WTC11 (cell line): Measurements from ENCODE around the gene CNTLN. TPM values are rescaled to one million over a fixed set of nuclear protein-coding genes. Genes with fewer than 3 reads are reported as not detected.

ENCODE experiments used
- ATAC-seq: fragments of 200-7000 bp; cut with Tn5 transposase; 2 replicates; pipeline ENCODE4 v1.10.0; 2021; ENCODE audit warnings: mild to moderate bottlenecking, moderate library complexity
- CTCF ChIA-PET: fragments of 300-600 bp; sonication (Branson Sonifier 250); formaldehyde crosslinking; loops from one replicate; lab custom pipeline; 2021; ENCODE audit warnings: antibody characterized with exemption; lab: Charles Lee
- POLR2A ChIA-PET: fragments of 350-600 bp; sonication (Branson Sonifier 250); formaldehyde crosslinking; loops from one replicate; lab custom pipeline; 2021; ENCODE audit warnings: antibody characterized with exemption; lab: Charles Lee
- DNase-seq: peaks from one replicate; pipeline ENCODE4 v3.0.0; 2021; ENCODE audit warnings: low spot score
- H3K27ac Mint-ChIP-seq: 2 replicates; pipeline ENCODE4 v1.8.0; 2021; ENCODE audit warnings: mixed read lengths
- H3K27me3 Mint-ChIP-seq: 2 replicates; pipeline ENCODE4 v1.8.0; 2021; ENCODE audit warnings: low read depth, mild to moderate bottlenecking, moderate library complexity, mixed read lengths
- H3K36me3 Mint-ChIP-seq: 2 replicates; pipeline ENCODE4 v1.8.0; 2021; ENCODE audit warnings: mixed read lengths
- H3K4me1 Mint-ChIP-seq: 2 replicates; pipeline ENCODE4 v1.8.0; 2022; ENCODE audit warnings: mixed read lengths
- H3K4me3 Mint-ChIP-seq: 2 replicates; pipeline ENCODE4 v1.8.0; 2021; ENCODE audit warnings: mild to moderate bottlenecking, moderate library complexity, mixed read lengths
- H3K9me3 Mint-ChIP-seq: 2 replicates; pipeline ENCODE4 v1.8.0; 2021; ENCODE audit warnings: mixed read lengths
- ATF1 ChIP-seq: sonication (generic); formaldehyde crosslinking; IDR thresholded peaks from 2 replicates; pipeline ENCODE4 v1.8.1; 2023; ENCODE audit warnings: mild to moderate bottlenecking, moderate library complexity, missing genetic modification reagents
- ATF2 ChIP-seq: sonication (generic); formaldehyde crosslinking; IDR thresholded peaks from 2 replicates; pipeline ENCODE4 v1.8.1; 2022; ENCODE audit warnings: low read depth, missing genetic modification reagents, borderline replicate concordance
- CBFB ChIP-seq: sonication (generic); formaldehyde crosslinking; IDR thresholded peaks from 2 replicates; pipeline ENCODE4 v1.8.1; 2022; ENCODE audit warnings: mild to moderate bottlenecking, low read depth, missing genetic modification reagents
- CREB1 ChIP-seq: sonication (generic); formaldehyde crosslinking; IDR thresholded peaks from 2 replicates; pipeline ENCODE4 v1.8.0; 2023; ENCODE audit warnings: mild to moderate bottlenecking, missing genetic modification reagents
- CTCF ChIP-seq: fragments of 200-600 bp; IDR thresholded peaks from 2 replicates; pipeline ENCODE4 v1.8.0; 2022; ENCODE audit warnings: antibody characterized with exemption
- E2F4 ChIP-seq: sonication (generic); formaldehyde crosslinking; IDR thresholded peaks from 2 replicates; pipeline ENCODE4 v1.8.1; 2022; ENCODE audit warnings: low read depth, mild to moderate bottlenecking, moderate library complexity, missing genetic modification reagents, borderline replicate concordance
- FOXK1 ChIP-seq: sonication (generic); formaldehyde crosslinking; IDR thresholded peaks from 2 replicates; pipeline ENCODE4 v1.8.0; 2022; ENCODE audit warnings: mild to moderate bottlenecking, moderate library complexity, missing genetic modification reagents
- GRHL2 ChIP-seq: fragments of 250-450 bp; sonication (Bioruptor Pico); IDR thresholded peaks from 2 replicates; pipeline ENCODE4 v1.8.0; 2022; ENCODE audit warnings: mild to moderate bottlenecking, moderate library complexity; ENCODE audit not compliant: insufficient replicate concordance, severe bottlenecking
- HMGA2 ChIP-seq: fragments of 250-450 bp; sonication (Bioruptor Pico); IDR thresholded peaks from 2 replicates; pipeline ENCODE4 v1.4.0; 2021; ENCODE audit warnings: mild to moderate bottlenecking, moderate library complexity
- JAZF1 ChIP-seq: fragments of 250-450 bp; sonication (Bioruptor Pico); IDR thresholded peaks from 2 replicates; pipeline ENCODE4 v1.9.0; 2021; ENCODE audit warnings: moderate library complexity, mild to moderate bottlenecking, inconsistent platforms
- NR2C2 ChIP-seq: sonication (generic); formaldehyde crosslinking; IDR thresholded peaks from 2 replicates; pipeline ENCODE4 v1.8.0; 2022; ENCODE audit warnings: mild to moderate bottlenecking, missing genetic modification reagents
- RELA ChIP-seq: sonication (generic); formaldehyde crosslinking; IDR thresholded peaks from 2 replicates; pipeline ENCODE4 v1.8.1; 2022; ENCODE audit warnings: missing genetic modification reagents, mild to moderate bottlenecking, borderline replicate concordance
- SMAD3 ChIP-seq: sonication (generic); formaldehyde crosslinking; IDR thresholded peaks from 2 replicates; pipeline ENCODE4 v1.8.0; 2022; ENCODE audit warnings: missing genetic modification reagents, mild to moderate bottlenecking, borderline replicate concordance
- SMAD4 ChIP-seq: sonication (generic); formaldehyde crosslinking; IDR thresholded peaks from 2 replicates; pipeline ENCODE4 v1.8.0; 2022; ENCODE audit warnings: mild to moderate bottlenecking, missing genetic modification reagents
- SP1 ChIP-seq: sonication (generic); formaldehyde crosslinking; conservative IDR thresholded peaks from 2 replicates; pipeline ENCODE4 v1.8.1; 2022; ENCODE audit warnings: missing genetic modification reagents
- ZNF121 ChIP-seq: sonication (generic); formaldehyde crosslinking; IDR thresholded peaks from 2 replicates; pipeline ENCODE4 v1.8.0; 2023; ENCODE audit warnings: missing genetic modification reagents
- ZNF138 ChIP-seq: sonication (generic); formaldehyde crosslinking; conservative IDR thresholded peaks from 2 replicates; pipeline ENCODE4 v1.8.1; 2022; ENCODE audit warnings: mild to moderate bottlenecking, moderate library complexity, missing genetic modification reagents
- ZNF219 ChIP-seq: sonication (generic); formaldehyde crosslinking; IDR thresholded peaks from 2 replicates; pipeline ENCODE4 v1.8.0; 2023; ENCODE audit warnings: missing genetic modification reagents, mild to moderate bottlenecking, borderline replicate concordance
- ZNF232 ChIP-seq: sonication (generic); formaldehyde crosslinking; IDR thresholded peaks from 2 replicates; pipeline ENCODE4 v1.8.0; 2022; ENCODE audit warnings: mild to moderate bottlenecking, missing genetic modification reagents
- total RNA-seq: library from RNA; stranded (reverse); gene quantifications from 3 replicates; pipeline ENCODE4 v1.2.3, GENCODE V29; 2021
- TF ChIP-seq, protein P1 (sequence below): fragments of 250-450 bp; sonication (Bioruptor Pico); IDR thresholded peaks from 2 replicates; pipeline ENCODE4 v1.9.0; 2021; ENCODE audit warnings: mild to moderate bottlenecking, borderline replicate concordance
- TF ChIP-seq, protein P2 (sequence below): sonication (generic); formaldehyde crosslinking; IDR thresholded peaks from 2 replicates; pipeline ENCODE4 v1.8.1; 2022; ENCODE audit warnings: missing genetic modification reagents, borderline replicate concordance
- TF ChIP-seq, protein P3 (sequence below): fragments of 250-450 bp; sonication (Bioruptor Pico); conservative IDR thresholded peaks from 2 replicates; pipeline ENCODE4 v1.9.0; 2021; ENCODE audit warnings: mild to moderate bottlenecking
- TF ChIP-seq, protein P4 (sequence below): sonication (generic); formaldehyde crosslinking; IDR thresholded peaks from 2 replicates; pipeline ENCODE4 v1.8.0; 2022; ENCODE audit warnings: mild to moderate bottlenecking, missing genetic modification reagents

Gene CNTLN
- total RNA-seq, 1 experiment from 2014 or later: 13.4 TPM

GRCh38 chr9:17217272-17217671 lies 82.4 kb downstream of the CNTLN start:
- no peak for ATAC-seq
- H3K4me1 Mint-ChIP-seq: peaks cover 10% of the 10 kb centered on the region
- ChIA-PET POLR2A (no interaction called here), CTCF (no interaction called here)
- DNase-seq: no peak
- H3K4me3 Mint-ChIP-seq: no peak overlapping the region
- no peak overlapping the region for H3K27ac Mint-ChIP-seq
- peaks cover 24% of the 10 kb centered on the region for H3K9me3 Mint-ChIP-seq
- TF ChIP-seq ATF1 (CRISPR knock-in tag): no peak
- TF ChIP-seq, protein P1, sequence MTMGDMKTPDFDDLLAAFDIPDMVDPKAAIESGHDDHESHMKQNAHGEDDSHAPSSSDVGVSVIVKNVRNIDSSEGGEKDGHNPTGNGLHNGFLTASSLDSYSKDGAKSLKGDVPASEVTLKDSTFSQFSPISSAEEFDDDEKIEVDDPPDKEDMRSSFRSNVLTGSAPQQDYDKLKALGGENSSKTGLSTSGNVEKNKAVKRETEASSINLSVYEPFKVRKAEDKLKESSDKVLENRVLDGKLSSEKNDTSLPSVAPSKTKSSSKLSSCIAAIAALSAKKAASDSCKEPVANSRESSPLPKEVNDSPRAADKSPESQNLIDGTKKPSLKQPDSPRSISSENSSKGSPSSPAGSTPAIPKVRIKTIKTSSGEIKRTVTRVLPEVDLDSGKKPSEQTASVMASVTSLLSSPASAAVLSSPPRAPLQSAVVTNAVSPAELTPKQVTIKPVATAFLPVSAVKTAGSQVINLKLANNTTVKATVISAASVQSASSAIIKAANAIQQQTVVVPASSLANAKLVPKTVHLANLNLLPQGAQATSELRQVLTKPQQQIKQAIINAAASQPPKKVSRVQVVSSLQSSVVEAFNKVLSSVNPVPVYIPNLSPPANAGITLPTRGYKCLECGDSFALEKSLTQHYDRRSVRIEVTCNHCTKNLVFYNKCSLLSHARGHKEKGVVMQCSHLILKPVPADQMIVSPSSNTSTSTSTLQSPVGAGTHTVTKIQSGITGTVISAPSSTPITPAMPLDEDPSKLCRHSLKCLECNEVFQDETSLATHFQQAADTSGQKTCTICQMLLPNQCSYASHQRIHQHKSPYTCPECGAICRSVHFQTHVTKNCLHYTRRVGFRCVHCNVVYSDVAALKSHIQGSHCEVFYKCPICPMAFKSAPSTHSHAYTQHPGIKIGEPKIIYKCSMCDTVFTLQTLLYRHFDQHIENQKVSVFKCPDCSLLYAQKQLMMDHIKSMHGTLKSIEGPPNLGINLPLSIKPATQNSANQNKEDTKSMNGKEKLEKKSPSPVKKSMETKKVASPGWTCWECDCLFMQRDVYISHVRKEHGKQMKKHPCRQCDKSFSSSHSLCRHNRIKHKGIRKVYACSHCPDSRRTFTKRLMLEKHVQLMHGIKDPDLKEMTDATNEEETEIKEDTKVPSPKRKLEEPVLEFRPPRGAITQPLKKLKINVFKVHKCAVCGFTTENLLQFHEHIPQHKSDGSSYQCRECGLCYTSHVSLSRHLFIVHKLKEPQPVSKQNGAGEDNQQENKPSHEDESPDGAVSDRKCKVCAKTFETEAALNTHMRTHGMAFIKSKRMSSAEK (CRISPR knock-in tag): no peak
- TF ChIP-seq SMAD4 (CRISPR knock-in tag): no peak
- TF ChIP-seq ZNF121: no peak
- TF ChIP-seq CBFB (CRISPR knock-in tag): no peak
- no peak for TF ChIP-seq ZNF232 (CRISPR knock-in tag)
- TF ChIP-seq RELA (CRISPR knock-in tag): no peak
- no peak for TF ChIP-seq ATF2
- peaks cover 14% of the 10 kb centered on the region for H3K36me3 Mint-ChIP-seq
- H3K27me3 Mint-ChIP-seq: no peaks in the 10 kb centered on the region; the same call in 1 of the 2 replicates

DNA sequence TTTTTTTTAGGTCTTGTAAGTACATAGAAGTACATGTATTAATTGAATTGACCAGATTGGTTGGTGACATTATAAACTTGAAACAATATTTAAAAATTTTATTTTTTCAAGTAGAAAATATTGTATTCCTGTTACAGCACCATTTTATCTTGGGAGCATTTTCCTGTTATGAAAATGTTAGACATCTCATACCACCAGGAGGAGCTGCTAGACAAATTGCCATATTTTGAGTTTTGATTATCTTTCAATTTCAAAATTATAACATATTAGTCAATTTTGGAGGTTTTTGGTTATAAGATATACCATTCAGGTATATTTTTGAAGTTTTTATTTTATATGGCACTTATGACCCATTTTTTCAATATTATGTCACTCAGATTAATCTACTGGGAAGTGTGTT lies 84.4 kb downstream of the CNTLN start:
- Mint-ChIP-seq H3K27me3 (no peaks in the 10 kb centered on the region; the same call in 1 of the 2 replicates), H3K27ac (no peak overlapping the region), H3K36me3 (peaks cover 14% of the 10 kb centered on the region), H3K9me3 (peaks cover 14% of the 10 kb centered on the region), H3K4me1 (peaks cover 10% of the 10 kb centered on the region), H3K4me3 (no peak overlapping the region)
- DNase-seq (no peak), ATAC-seq (no peak)
- TF ChIP-seq CTCF (no peak), ZNF138 (no peak), HMGA2 (CRISPR knock-in tag) (no peak), E2F4 (no peak), SP1 (no peak), NR2C2 (CRISPR knock-in tag) (no peak), GRHL2 (no peak), CREB1 (no peak), SMAD3 (CRISPR knock-in tag) (no peak), FOXK1 (CRISPR knock-in tag) (no peak), ZNF219 (CRISPR knock-in tag) (no peak), JAZF1 (CRISPR knock-in tag) (no peak)
- TF ChIP-seq, protein P2, sequence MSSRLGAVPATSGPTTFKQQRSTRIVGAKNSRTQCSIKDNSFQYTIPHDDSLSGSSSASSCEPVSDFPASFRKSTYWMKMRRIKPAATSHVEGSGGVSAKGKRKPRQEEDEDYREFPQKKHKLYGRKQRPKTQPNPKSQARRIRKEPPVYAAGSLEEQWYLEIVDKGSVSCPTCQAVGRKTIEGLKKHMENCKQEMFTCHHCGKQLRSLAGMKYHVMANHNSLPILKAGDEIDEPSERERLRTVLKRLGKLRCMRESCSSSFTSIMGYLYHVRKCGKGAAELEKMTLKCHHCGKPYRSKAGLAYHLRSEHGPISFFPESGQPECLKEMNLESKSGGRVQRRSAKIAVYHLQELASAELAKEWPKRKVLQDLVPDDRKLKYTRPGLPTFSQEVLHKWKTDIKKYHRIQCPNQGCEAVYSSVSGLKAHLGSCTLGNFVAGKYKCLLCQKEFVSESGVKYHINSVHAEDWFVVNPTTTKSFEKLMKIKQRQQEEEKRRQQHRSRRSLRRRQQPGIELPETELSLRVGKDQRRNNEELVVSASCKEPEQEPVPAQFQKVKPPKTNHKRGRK (CRISPR knock-in tag): no peak
- TF ChIP-seq, protein P3, sequence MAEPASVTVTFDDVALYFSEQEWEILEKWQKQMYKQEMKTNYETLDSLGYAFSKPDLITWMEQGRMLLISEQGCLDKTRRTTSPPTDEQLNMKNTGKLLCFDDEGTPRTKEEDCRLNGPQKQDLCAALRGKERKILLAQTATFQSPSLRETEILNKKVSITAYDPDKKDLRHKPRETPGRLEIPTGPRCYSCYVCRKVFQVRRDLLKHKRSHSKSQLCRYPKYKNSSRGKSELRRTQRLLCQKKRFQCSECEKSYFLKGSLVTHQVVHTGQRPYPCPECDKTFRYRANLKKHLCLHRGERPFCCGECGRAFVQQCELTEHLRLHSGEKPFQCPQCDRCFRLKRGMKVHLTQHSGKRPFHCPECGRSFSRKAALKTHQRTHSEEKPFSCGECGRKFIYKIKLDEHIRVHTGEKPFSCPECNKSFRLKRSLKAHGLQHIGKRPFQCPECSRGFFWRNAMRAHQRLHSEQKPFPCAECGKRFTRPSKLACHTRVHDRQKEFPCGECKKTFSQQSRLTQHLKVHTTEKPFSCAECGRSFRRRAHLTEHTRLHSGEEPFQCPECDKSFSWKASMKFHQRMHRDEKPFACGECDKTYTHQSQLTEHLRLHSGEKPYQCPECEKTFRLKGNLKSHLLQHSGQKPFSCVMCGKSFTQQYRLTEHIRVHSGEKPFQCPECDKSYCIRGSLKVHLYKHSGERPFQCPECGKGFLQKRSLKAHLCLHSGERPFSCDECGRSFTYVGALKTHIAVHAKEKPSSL (CRISPR knock-in tag): no peak
- TF ChIP-seq, protein P4, sequence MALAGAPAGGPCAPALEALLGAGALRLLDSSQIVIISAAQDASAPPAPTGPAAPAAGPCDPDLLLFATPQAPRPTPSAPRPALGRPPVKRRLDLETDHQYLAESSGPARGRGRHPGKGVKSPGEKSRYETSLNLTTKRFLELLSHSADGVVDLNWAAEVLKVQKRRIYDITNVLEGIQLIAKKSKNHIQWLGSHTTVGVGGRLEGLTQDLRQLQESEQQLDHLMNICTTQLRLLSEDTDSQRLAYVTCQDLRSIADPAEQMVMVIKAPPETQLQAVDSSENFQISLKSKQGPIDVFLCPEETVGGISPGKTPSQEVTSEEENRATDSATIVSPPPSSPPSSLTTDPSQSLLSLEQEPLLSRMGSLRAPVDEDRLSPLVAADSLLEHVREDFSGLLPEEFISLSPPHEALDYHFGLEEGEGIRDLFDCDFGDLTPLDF (CRISPR knock-in tag): no peak
- ChIA-PET CTCF (interaction anchor here (0.6 to 1.1 kb wide), 6 partner anchors 56 to 278 kb away, joined by 3 to 9 read pairs (median 3); no protein-coding TSS in a partner anchor), POLR2A (no interaction called here)
